PC-9 (cell line): ENCODE data around the gene F8A3.
"Not testable (repeated sequence)": the region's sequence is repeated elsewhere in the genome, so short reads cannot be mapped to it uniquely, and the experiment has no call there.

Experiments used
- EZH2 ChIP-seq: fragments of 200-600 bp; sonication (generic); IDR thresholded peaks from 2 replicates; pipeline ENCODE4 v1.8.0; 2017; ENCODE audit warnings: antibody characterized with exemption, low read depth
- TF ChIP-seq, protein P1 (sequence below): fragments of 200-600 bp; sonication (generic); conservative IDR thresholded peaks from 2 replicates; pipeline ENCODE4 v1.6.1; 2017; ENCODE audit warnings: mixed run types, antibody characterized with exemption, mild to moderate bottlenecking, moderate library complexity

DNA sequence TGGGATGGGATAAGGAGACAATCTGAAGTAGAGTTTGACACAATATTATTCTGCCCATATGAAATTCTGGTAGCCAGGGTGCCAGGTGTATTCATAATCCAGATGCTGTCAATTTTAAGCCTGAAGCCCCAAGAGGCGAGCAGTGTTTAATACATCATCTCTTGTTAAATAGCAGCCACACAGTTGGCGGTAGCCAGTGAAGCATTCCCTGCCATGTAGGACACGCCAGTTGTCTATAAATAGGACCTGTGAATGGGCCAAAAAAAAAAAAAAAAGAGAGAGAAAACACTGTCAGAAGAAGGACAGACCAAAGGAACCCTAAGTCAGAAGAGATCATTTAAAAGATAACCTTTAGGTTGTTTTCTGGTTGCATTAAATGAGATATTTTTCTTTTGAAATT is 33.0 kb upstream of the F8A3 start:
- TF ChIP-seq, protein P1, sequence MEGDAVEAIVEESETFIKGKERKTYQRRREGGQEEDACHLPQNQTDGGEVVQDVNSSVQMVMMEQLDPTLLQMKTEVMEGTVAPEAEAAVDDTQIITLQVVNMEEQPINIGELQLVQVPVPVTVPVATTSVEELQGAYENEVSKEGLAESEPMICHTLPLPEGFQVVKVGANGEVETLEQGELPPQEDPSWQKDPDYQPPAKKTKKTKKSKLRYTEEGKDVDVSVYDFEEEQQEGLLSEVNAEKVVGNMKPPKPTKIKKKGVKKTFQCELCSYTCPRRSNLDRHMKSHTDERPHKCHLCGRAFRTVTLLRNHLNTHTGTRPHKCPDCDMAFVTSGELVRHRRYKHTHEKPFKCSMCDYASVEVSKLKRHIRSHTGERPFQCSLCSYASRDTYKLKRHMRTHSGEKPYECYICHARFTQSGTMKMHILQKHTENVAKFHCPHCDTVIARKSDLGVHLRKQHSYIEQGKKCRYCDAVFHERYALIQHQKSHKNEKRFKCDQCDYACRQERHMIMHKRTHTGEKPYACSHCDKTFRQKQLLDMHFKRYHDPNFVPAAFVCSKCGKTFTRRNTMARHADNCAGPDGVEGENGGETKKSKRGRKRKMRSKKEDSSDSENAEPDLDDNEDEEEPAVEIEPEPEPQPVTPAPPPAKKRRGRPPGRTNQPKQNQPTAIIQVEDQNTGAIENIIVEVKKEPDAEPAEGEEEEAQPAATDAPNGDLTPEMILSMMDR, result not testable (repeated sequence)
- TF ChIP-seq EZH2, result not testable (repeated sequence)
